Activated CD4-positive, alpha-beta T cell treated with anti-CD3 and anti-CD28 coated beads, Interleukin-2, amount 50 U/mL, for 1 hour (primary cell): Measurements from ENCODE around the gene ARMC3.

Source experiments
- DNase-seq: peaks from one replicate; pipeline ENCODE4 v3.0.0-alpha.2; 2020

ARMC3 gene

DNA sequence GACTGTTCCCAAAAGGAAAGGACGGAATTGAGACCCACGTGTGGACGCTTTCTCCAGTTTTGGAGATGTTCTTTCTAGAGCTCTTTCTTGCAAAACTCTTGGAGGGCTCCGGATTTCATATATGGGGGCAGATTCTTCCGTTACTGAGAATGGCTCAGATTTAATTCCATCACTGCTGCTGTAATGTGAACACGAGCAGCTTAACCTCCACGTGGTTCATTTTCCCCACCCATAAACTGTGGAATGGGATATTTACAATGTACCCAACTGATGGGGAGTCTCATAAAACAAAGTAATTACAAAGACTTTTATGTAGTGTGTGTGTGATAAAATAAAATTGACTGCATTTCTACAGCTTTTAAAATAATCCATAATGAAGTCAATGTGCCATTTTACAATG lies 152.4 kb downstream of the ARMC3 start:
- no peak for DNase-seq

DNA sequence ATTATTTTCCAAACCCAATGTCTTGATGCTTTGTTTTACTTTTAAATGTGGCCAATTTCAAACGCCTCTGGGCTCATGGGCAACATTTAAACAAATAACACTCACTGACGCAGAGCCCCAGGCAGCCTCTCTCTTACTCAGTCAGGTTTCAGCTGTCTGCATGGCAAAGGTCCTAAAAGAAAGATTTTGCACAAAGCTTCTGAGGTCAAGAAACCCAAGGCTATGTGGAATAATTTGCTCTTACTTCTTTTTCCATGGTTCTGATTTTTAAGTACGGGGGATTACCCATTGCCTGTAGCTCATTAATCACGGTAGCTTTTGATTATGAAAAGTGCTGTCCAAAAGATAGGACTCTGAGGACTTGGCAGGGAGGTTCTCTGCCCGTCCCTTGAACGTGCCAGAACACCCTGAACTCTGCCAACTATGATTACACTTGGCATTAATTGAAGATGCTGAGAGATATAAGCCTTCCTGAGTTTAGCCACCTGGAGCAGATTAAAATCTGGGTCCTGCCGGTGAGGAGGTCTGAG lies 153.4 kb downstream of the ARMC3 start:
- no peak for DNase-seq

GRCh38 chr10:23081891-23082290 lies 154.0 kb downstream of the ARMC3 start:
- DNase-seq = no peak
